CD14-positive monocyte (primary cell): ENCODE measurements around the gene METTL22. TPM values are rescaled to one million over a fixed set of nuclear protein-coding genes. Genes with fewer than 3 reads are reported as not detected.
A peak's percentile ranks its signal among the peaks of the same experiment; 100 is the strongest.
"Not testable (repeated sequence)": the region's sequence is repeated elsewhere in the genome, so short reads cannot be mapped to it uniquely, and the experiment has no call there.

Experiments
- DNase-seq, 3 donors: peaks; one replicate each; pipeline ENCODE4 v3.0.0-alpha.2; 2011 to 2022
- H2AFZ ChIP-seq: 2 replicates; pipeline ENCODE4 v1.6.0; 2012; ENCODE audit warnings: mild to moderate bottlenecking, low read depth, low read length, inconsistent platforms; ENCODE audit not compliant: insufficient read depth, poor library complexity, severe bottlenecking
- H3K27ac ChIP-seq, 2 donors: 1 replicate in 1 of 2; 2 replicates in 1 of 2; pipeline ENCODE4 v1.5.1; 2012 to 2013; ENCODE audit warnings: low read length in 2 of 2, control low read depth in 1 of 2, inconsistent platforms in 1 of 2, low read depth in 1 of 2, mild to moderate bottlenecking in 1 of 2
- H3K27me3 ChIP-seq, 2 donors: one replicate each; pipeline versions ENCODE4 v1.6.0 to v1.6.1; 2011 to 2013; ENCODE audit warnings: low read length in 2 of 2; ENCODE audit not compliant: control insufficient read depth in 2 of 2, insufficient read depth in 2 of 2
- H3K36me3 ChIP-seq, 2 donors: replicated peaks in 1 of 2; 1 replicate in 1 of 2; 2 replicates in 1 of 2; pipeline versions ENCODE4 v1.5.1 to v1.6.1; 2012 to 2013; ENCODE audit warnings: low read length in 2 of 2, control low read depth in 1 of 2, inconsistent platforms in 1 of 2, mild to moderate bottlenecking in 1 of 2; ENCODE audit not compliant: insufficient read depth in 2 of 2, control insufficient read depth in 1 of 2
- H3K4me1 ChIP-seq, 2 donors: 1 replicate in 1 of 2; 2 replicates in 1 of 2; pipeline versions ENCODE4 v1.5.1 to v1.6.1; 2012 to 2013; ENCODE audit warnings: low read length in 2 of 2, control low read depth in 1 of 2, inconsistent platforms in 1 of 2, mild to moderate bottlenecking in 1 of 2, moderate library complexity in 1 of 2; ENCODE audit not compliant: insufficient read depth in 2 of 2, control insufficient read depth in 1 of 2
- H3K4me2 ChIP-seq: replicated peaks from 2 replicates; pipeline ENCODE3; 2012; ENCODE audit warnings: low read length, moderate library complexity, mild to moderate bottlenecking; ENCODE audit not compliant: poor library complexity, severe bottlenecking; ENCODE audit errors: extremely low read depth
- H3K4me3 ChIP-seq, 3 experiments: fragments of 200-600 bp in 1 of 3; sonication (generic) in 1 of 3; replicated peaks in 1 of 3; 1 replicate in 2 of 3; 2 replicates in 1 of 3; pipeline ENCODE4 v1.5.1; 2011 to 2013; ENCODE audit warnings: low read length in 3 of 3, mild to moderate bottlenecking in 3 of 3, control low read depth in 2 of 3, low read depth in 2 of 3, inconsistent platforms in 1 of 3, moderate library complexity in 1 of 3
- H3K79me2 ChIP-seq: 2 replicates; pipeline ENCODE4 v1.6.0; 2012; ENCODE audit warnings: mild to moderate bottlenecking, control low read depth, inconsistent platforms, low read length, moderate library complexity; ENCODE audit not compliant: insufficient read depth
- H3K9ac ChIP-seq: 2 replicates; pipeline ENCODE4 v1.6.0; 2017; ENCODE audit warnings: low read length, mild to moderate bottlenecking; ENCODE audit not compliant: insufficient read depth, poor library complexity, severe bottlenecking
- H3K9me3 ChIP-seq, 2 donors: replicated peaks in 1 of 2; 1 replicate in 1 of 2; 2 replicates in 1 of 2; pipeline versions ENCODE4 v1.5.1 to v1.6.1; 2012 to 2013; ENCODE audit warnings: low read length in 2 of 2, control low read depth in 1 of 2; ENCODE audit not compliant: control insufficient read depth in 1 of 2, insufficient read depth in 1 of 2
- H4K20me1 ChIP-seq: 2 replicates; pipeline ENCODE4 v1.6.0; 2012; ENCODE audit warnings: mild to moderate bottlenecking, low read length, control low read depth, moderate library complexity; ENCODE audit not compliant: insufficient read depth
- H3K27ac Mint-ChIP-seq, 7 donors: one replicate each; pipeline ENCODE4 v1.8.0; 2020; ENCODE audit warnings: mild to moderate bottlenecking in 7 of 7, mixed read lengths in 7 of 7, moderate library complexity in 6 of 7, inconsistent platforms in 2 of 7
- H3K27me3 Mint-ChIP-seq, 3 donors: one replicate each; pipeline ENCODE4 v1.8.0; 2021 to 2022; ENCODE audit warnings: low read depth in 3 of 3, mild to moderate bottlenecking in 3 of 3, mixed read lengths in 3 of 3, moderate library complexity in 3 of 3, inconsistent platforms in 1 of 3
- H3K36me3 Mint-ChIP-seq, 2 donors: one replicate each; pipeline ENCODE4 v1.8.0; 2020; ENCODE audit warnings: mixed read lengths in 2 of 2, inconsistent platforms in 1 of 2, mild to moderate bottlenecking in 1 of 2
- H3K4me1 Mint-ChIP-seq: one replicate; pipeline ENCODE4 v1.8.0; 2020; ENCODE audit warnings: mild to moderate bottlenecking, mixed read lengths
- H3K4me3 Mint-ChIP-seq, 2 donors: one replicate each; pipeline ENCODE4 v1.8.0; 2020; ENCODE audit warnings: mild to moderate bottlenecking in 2 of 2, mixed read lengths in 2 of 2, moderate library complexity in 1 of 2
- H3K9me3 Mint-ChIP-seq, 7 donors: one replicate each; pipeline ENCODE4 v1.8.0; 2020 to 2022; ENCODE audit warnings: mixed read lengths in 7 of 7, mild to moderate bottlenecking in 6 of 7, moderate library complexity in 6 of 7, inconsistent platforms in 2 of 7
- WGBS: methylation state at CpG from one replicate; pipeline ENCODE4 v1.1.5; 2013; ENCODE audit warnings: missing lambda C conversion rate; ENCODE audit not compliant: insufficient coverage; 5-methylcytosine and 5-hydroxymethylcytosine counted together
- intact Hi-C, 2 donors: fragments of 100-400 bp; cut with micrococcal nuclease; formaldehyde crosslinking; loops; one replicate each; pipeline versions ENCODE4 v1.15.0 to v1.15.1; 2023
- polyA plus RNA-seq, 3 donors: library from polyadenylated mRNA; depleted of rRNA in 1 of 3; unstranded in 2 of 3; stranded (reverse) in 1 of 3; fragments of 300-500 nt in 2 of 3; fragments of >200 nt in 1 of 3; fragmentation: Illumina TruSeq in 2 of 3; gene quantifications; 1 replicate in 2 of 3; 2 replicates in 1 of 3; pipeline ENCODE4 v1.2.3, GENCODE V29; 2012 to 2021
- TF ChIP-seq, protein P1 (sequence below): fragments of 200-600 bp; IDR thresholded peaks from one replicate; pipeline ENCODE4 v1.8.0; 2022; ENCODE audit warnings: antibody characterized with exemption, mild to moderate bottlenecking

Gene METTL22
- polyA plus RNA-seq, 3 donors, result 36.0 to 44.0 (median 38.9) TPM

DNA sequence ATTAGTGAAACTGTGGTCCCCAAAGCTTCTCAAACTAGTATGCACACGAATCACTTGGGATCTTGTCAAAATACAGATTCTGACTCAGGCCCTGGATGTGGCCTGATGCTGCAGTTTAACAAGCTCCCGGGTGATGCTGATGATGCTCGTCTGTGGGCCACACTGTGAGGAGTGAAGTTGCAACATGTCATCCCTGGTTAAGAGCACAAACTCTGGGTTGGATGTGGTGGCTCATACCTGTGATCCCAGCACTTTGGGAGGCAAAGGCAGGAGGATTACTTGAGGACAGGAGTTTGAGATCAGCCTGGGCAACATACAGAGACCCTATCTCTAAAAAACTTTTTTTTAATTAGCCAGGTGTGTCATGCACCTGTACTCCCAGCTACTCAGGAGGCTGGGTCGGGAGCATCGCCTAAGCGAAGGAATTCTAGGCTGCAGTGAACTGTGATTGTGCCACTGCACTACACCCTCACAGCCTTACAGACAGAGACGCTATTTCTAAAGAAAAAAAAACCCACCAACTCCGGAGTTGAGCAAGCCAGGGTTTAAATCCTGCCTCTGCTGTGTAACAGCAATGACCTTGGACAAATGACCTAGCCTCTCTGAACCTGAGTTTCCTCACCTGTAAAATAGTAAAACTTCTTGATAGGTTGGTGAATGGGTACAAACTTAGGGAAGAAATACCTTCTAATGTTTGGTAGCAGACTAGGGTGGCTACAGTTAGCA is 28.5 kb downstream of the METTL22 start:
- no peaks in the 10 kb centered on the region for H3K9me3 Mint-ChIP-seq
- H3K4me1 Mint-ChIP-seq, result peaks cover 10% of the 10 kb centered on the region
- H3K36me3 Mint-ChIP-seq, result peaks cover 38 to 46% of the 10 kb centered on the region in 2 donors
- intact Hi-C loops, result loop anchor here in 1 of 2 donors (5.0 kb wide), 1 partner anchor 78 kb away; no protein-coding TSS in a partner anchor
- Histone ChIP-seq H3K4me1 (peaks cover 10 to 12% of the 10 kb centered on the region in 2 donors), H3K36me3 (peaks cover 30 to 36% of the 10 kb centered on the region in 2 donors), H3K4me2 (no peak overlapping the region), H2AFZ (no peak overlapping the region), H3K27me3 (no peaks in the 10 kb centered on the region), H3K4me3 (no peak overlapping the region), H3K79me2 (peaks cover 15% of the 10 kb centered on the region), H3K9ac (no peak overlapping the region), H3K9me3 (no peaks in the 10 kb centered on the region), H3K27ac (no peak overlapping the region), H4K20me1 (peaks cover 5% of the 10 kb centered on the region)
- no peak overlapping the region for H3K4me3 Mint-ChIP-seq
- no peak for DNase-seq
- TF ChIP-seq, protein P1, sequence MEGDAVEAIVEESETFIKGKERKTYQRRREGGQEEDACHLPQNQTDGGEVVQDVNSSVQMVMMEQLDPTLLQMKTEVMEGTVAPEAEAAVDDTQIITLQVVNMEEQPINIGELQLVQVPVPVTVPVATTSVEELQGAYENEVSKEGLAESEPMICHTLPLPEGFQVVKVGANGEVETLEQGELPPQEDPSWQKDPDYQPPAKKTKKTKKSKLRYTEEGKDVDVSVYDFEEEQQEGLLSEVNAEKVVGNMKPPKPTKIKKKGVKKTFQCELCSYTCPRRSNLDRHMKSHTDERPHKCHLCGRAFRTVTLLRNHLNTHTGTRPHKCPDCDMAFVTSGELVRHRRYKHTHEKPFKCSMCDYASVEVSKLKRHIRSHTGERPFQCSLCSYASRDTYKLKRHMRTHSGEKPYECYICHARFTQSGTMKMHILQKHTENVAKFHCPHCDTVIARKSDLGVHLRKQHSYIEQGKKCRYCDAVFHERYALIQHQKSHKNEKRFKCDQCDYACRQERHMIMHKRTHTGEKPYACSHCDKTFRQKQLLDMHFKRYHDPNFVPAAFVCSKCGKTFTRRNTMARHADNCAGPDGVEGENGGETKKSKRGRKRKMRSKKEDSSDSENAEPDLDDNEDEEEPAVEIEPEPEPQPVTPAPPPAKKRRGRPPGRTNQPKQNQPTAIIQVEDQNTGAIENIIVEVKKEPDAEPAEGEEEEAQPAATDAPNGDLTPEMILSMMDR, result no peak
- H3K27ac Mint-ChIP-seq, result peak overlapping the region in 3 of 7 donors; percentile 13 to 46 (median 30)
- WGBS, result 77% methylated on average over 6 of the region's 8 CpGs
- no peaks in the 10 kb centered on the region for H3K27me3 Mint-ChIP-seq

DNA sequence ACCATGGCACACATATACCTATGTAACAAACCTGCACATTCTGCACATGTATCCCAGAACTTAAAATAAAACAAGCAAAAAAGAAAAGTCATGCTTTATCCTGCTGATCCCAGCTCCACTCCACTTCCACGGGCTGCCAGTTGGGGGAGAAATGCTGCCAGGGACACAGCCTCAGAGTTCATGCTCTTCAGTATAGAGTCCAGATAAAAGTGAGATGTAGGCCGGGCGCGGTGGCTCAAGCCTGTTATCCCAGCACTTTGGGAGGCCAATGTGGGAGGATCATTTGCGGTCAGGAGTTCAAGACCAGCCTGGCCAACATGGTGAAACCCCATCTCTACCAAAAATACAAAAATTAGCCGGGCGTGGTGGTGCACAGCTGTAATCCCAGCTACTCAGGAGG is 30.5 kb downstream of the METTL22 start:
- H3K4me1 Mint-ChIP-seq, H3K27ac ChIP-seq, H3K79me2 ChIP-seq, DNase-seq, H3K4me1 ChIP-seq, H3K9me3 Mint-ChIP-seq, H3K4me3 ChIP-seq, intact Hi-C loops, H3K4me2 ChIP-seq, H3K4me3 Mint-ChIP-seq, H3K9ac ChIP-seq, H3K9me3 ChIP-seq, H3K27me3 Mint-ChIP-seq, H3K27ac Mint-ChIP-seq, H2AFZ ChIP-seq, H3K27me3 ChIP-seq: not testable (repeated sequence)
- Histone ChIP-seq H4K20me1 (peaks cover 12% of the 10 kb centered on the region), H3K36me3 (peaks cover 18 to 22% of the 10 kb centered on the region in 2 donors)
- peaks cover 29 to 34% of the 10 kb centered on the region in 2 donors for H3K36me3 Mint-ChIP-seq
- no CpG with 5 or more reads among the region's 7 CpGs for WGBS
